HEK293 (cell line): ENCODE measurements around the gene MLKL.

Source experiments
- CTCF ChIA-PET: fragments of 350-600 bp; formaldehyde crosslinking; extraction: SDS; loops from one replicate; lab custom pipeline; 2021; ENCODE audit warnings: antibody characterized with exemption; lab: Yijun Ruan, JAX
- POLR2A ChIA-PET: fragments of 300-600 bp; formaldehyde crosslinking; extraction: SDS; loops from one replicate; lab custom pipeline; 2020; ENCODE audit warnings: antibody characterized with exemption, inconsistent platforms; lab: Yijun Ruan, JAX
- H3K27ac ChIP-seq: fragments of 200-500 bp; sonication (Bioruptor generic); 2 replicates; pipeline ENCODE4 v1.5.1; 2014; ENCODE audit warnings: low read depth, low read length, control low read depth, inconsistent platforms; ENCODE audit errors: extremely low read depth
- H3K36me3 ChIP-seq, 2 experiments: fragments of 200-500 bp in 1 of 2; sonication (Bioruptor generic) in 1 of 2; 1 replicate in 1 of 2; 2 replicates in 1 of 2; pipeline ENCODE4 v1.5.1; 2014 to 2017; ENCODE audit warnings: inconsistent platforms in 2 of 2, low read length in 2 of 2; ENCODE audit not compliant: control insufficient read depth in 2 of 2, insufficient read depth in 1 of 2
- H3K4me1 ChIP-seq: fragments of 200-500 bp; sonication (Bioruptor generic); 2 replicates; pipeline ENCODE4 v1.5.1; 2014; ENCODE audit warnings: mild to moderate bottlenecking, low read length, inconsistent platforms; ENCODE audit not compliant: control insufficient read depth, insufficient read depth
- H3K4me3 ChIP-seq: 2 replicates; pipeline ENCODE4 v1.5.1; 2011; ENCODE audit warnings: low read depth, mild to moderate bottlenecking, control low read depth, low read length, moderate library complexity
- H3K9me3 ChIP-seq: fragments of 200-500 bp; sonication (Bioruptor generic); 2 replicates; pipeline ENCODE4 v1.5.1; 2014; ENCODE audit warnings: low read depth, low read length, inconsistent platforms; ENCODE audit not compliant: control insufficient read depth, insufficient read depth
- GLI2 ChIP-seq: fragments of 450-650 bp; formaldehyde crosslinking; IDR thresholded peaks from 2 replicates; pipeline ENCODE4; 2017; ENCODE audit warnings: missing biosample characterization, missing genetic modification characterization, low read depth, borderline replicate concordance
- HOXA7 ChIP-seq: sonication (generic); formaldehyde crosslinking; IDR thresholded peaks from 2 replicates; pipeline ENCODE4 v1.8.1; 2022; ENCODE audit warnings: missing genetic modification reagents, borderline replicate concordance
- KLF1 ChIP-seq: fragments of 450-650 bp; formaldehyde crosslinking; IDR thresholded peaks from 2 replicates; pipeline ENCODE4 v1.5.1; 2016; ENCODE audit warnings: missing biosample characterization, missing genetic modification characterization
- REPIN1 ChIP-seq: fragments of 450-650 bp; formaldehyde crosslinking; IDR thresholded peaks from 2 replicates; pipeline ENCODE4 v1.5.1; 2017; ENCODE audit warnings: missing biosample characterization, missing genetic modification characterization, low read depth
- ZBTB48 ChIP-seq: fragments of 450-650 bp; formaldehyde crosslinking; IDR thresholded peaks from 2 replicates; pipeline ENCODE4 v1.5.1; 2016; ENCODE audit warnings: missing biosample characterization, missing genetic modification characterization
- ZBTB8A ChIP-seq: fragments of 450-650 bp; formaldehyde crosslinking; IDR thresholded peaks from 2 replicates; pipeline ENCODE4 v1.5.1; 2016; ENCODE audit warnings: missing biosample characterization, missing genetic modification characterization
- ZNF133 ChIP-seq: fragments of 450-650 bp; formaldehyde crosslinking; IDR thresholded peaks from 2 replicates; pipeline ENCODE4 v1.5.1; 2016; ENCODE audit warnings: missing biosample characterization, missing genetic modification characterization
- ZNF138 ChIP-seq: fragments of 450-650 bp; formaldehyde crosslinking; IDR thresholded peaks from 2 replicates; pipeline ENCODE4 v1.5.1; 2016; ENCODE audit warnings: missing biosample characterization, missing genetic modification characterization, borderline replicate concordance
- ZNF157 ChIP-seq: fragments of 450-650 bp; formaldehyde crosslinking; IDR thresholded peaks from 2 replicates; pipeline ENCODE4 v1.5.1; 2016; ENCODE audit warnings: missing biosample characterization, missing genetic modification characterization
- ZNF223 ChIP-seq: fragments of 450-650 bp; formaldehyde crosslinking; IDR thresholded peaks from 2 replicates; pipeline ENCODE4 v1.5.1; 2016; ENCODE audit warnings: missing biosample characterization, missing genetic modification characterization
- ZNF24 ChIP-seq: fragments of 450-650 bp; formaldehyde crosslinking; IDR thresholded peaks from 2 replicates; pipeline ENCODE4 v1.5.1; 2016; ENCODE audit warnings: missing biosample characterization, missing genetic modification characterization
- ZNF266 ChIP-seq: fragments of 450-650 bp; formaldehyde crosslinking; IDR thresholded peaks from 2 replicates; pipeline ENCODE4 v1.5.1; 2016; ENCODE audit warnings: missing biosample characterization, missing genetic modification characterization, low read depth
- ZNF311 ChIP-seq: fragments of 450-650 bp; formaldehyde crosslinking; IDR thresholded peaks from 2 replicates; pipeline ENCODE4 v1.5.1; 2017; ENCODE audit warnings: missing biosample characterization, missing genetic modification characterization, borderline replicate concordance
- ZNF335 ChIP-seq: fragments of 450-650 bp; formaldehyde crosslinking; conservative IDR thresholded peaks from 2 replicates; pipeline ENCODE4 v1.5.1; 2016; ENCODE audit warnings: missing biosample characterization, missing genetic modification characterization
- ZNF366 ChIP-seq: fragments of 450-650 bp; formaldehyde crosslinking; conservative IDR thresholded peaks from 2 replicates; pipeline ENCODE4 v1.5.1; 2016; ENCODE audit warnings: missing biosample characterization, missing genetic modification characterization
- ZNF37A ChIP-seq: fragments of 450-650 bp; IDR thresholded peaks from 2 replicates; pipeline ENCODE4 v1.5.1; 2018; ENCODE audit warnings: missing biosample characterization, missing genetic modification characterization
- ZNF433 ChIP-seq: fragments of 450-650 bp; formaldehyde crosslinking; IDR thresholded peaks from 2 replicates; pipeline ENCODE4 v1.5.1; 2016; ENCODE audit warnings: missing biosample characterization, missing genetic modification characterization, low read depth
- ZNF473 ChIP-seq: fragments of 450-650 bp; formaldehyde crosslinking; IDR thresholded peaks from 2 replicates; pipeline ENCODE4 v1.5.1; 2017; ENCODE audit warnings: missing biosample characterization, missing genetic modification characterization
- ZNF571 ChIP-seq: fragments of 450-650 bp; formaldehyde crosslinking; IDR thresholded peaks from 2 replicates; pipeline ENCODE4 v1.5.0; 2017; ENCODE audit warnings: missing biosample characterization, missing genetic modification characterization
- ZNF623 ChIP-seq: fragments of 450-650 bp; formaldehyde crosslinking; IDR thresholded peaks from 2 replicates; pipeline ENCODE4 v1.5.1; 2016; ENCODE audit warnings: missing biosample characterization, missing genetic modification characterization
- ZNF626 ChIP-seq: fragments of 450-650 bp; sonication (Bioruptor Pico); formaldehyde crosslinking; IDR thresholded peaks from 2 replicates; pipeline ENCODE4 v1.5.1; 2018; ENCODE audit warnings: missing biosample characterization, missing genetic modification characterization, inconsistent platforms
- ZNF670 ChIP-seq: fragments of 450-650 bp; formaldehyde crosslinking; IDR thresholded peaks from 2 replicates; pipeline ENCODE4 v1.5.1; 2016; ENCODE audit warnings: missing biosample characterization, missing genetic modification characterization, low read depth
- ZNF830 ChIP-seq: fragments of 450-650 bp; IDR thresholded peaks from 2 replicates; pipeline ENCODE4 v1.5.0; 2018; ENCODE audit warnings: missing biosample characterization, missing genetic modification characterization, low read depth, mild to moderate bottlenecking, moderate library complexity
- TF ChIP-seq, protein P1 (sequence below): fragments of 450-650 bp; IDR thresholded peaks from 2 replicates; pipeline ENCODE4 v1.5.1; 2018; ENCODE audit warnings: missing biosample characterization, mild to moderate bottlenecking, missing genetic modification characterization
- TF ChIP-seq, protein P2 (sequence below): fragments of 450-650 bp; formaldehyde crosslinking; IDR thresholded peaks from 2 replicates; pipeline ENCODE4 v1.5.1; 2017; ENCODE audit warnings: missing biosample characterization, missing genetic modification characterization
- TF ChIP-seq, protein P3 (sequence below): fragments of 450-650 bp; formaldehyde crosslinking; IDR thresholded peaks from 2 replicates; pipeline ENCODE4 v1.5.1; 2016; ENCODE audit warnings: missing biosample characterization, missing genetic modification characterization
- TF ChIP-seq, protein P4 (sequence below): fragments of 450-650 bp; formaldehyde crosslinking; IDR thresholded peaks from 2 replicates; pipeline ENCODE4 v1.5.1; 2016; ENCODE audit warnings: missing biosample characterization, missing genetic modification characterization

The MLKL gene

DNA sequence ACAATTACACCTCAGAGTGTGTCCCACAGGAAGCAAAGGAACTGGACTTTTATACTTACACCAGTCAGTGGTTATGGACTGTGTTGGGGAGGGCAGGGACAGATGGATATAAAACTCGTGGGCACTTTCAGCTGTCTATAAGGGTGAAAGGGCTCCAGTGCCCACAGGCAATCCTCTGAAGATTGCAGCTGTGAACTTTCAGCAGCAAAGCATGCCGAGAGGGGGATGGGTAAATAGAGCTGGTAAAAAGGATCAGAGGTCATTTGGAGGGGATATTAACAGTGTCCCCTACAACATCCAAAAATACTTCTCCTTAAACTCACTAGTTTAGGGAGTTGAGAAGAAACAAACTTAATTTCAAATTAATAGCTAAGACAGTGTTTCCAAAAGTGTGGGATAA lies 20.7 kb downstream of the MLKL start:
- TF ChIP-seq ZNF133 (tag by site-specific recombination) (no peak), REPIN1 (tag by site-specific recombination) (no peak), ZNF157 (tag by site-specific recombination) (no peak), ZNF311 (tag by site-specific recombination) (no peak), ZNF626 (tag by site-specific recombination) (no peak), ZNF473 (tag by site-specific recombination) (no peak), ZNF623 (tag by site-specific recombination) (no peak), ZNF335 (tag by site-specific recombination) (no peak)
- TF ChIP-seq, protein P1, sequence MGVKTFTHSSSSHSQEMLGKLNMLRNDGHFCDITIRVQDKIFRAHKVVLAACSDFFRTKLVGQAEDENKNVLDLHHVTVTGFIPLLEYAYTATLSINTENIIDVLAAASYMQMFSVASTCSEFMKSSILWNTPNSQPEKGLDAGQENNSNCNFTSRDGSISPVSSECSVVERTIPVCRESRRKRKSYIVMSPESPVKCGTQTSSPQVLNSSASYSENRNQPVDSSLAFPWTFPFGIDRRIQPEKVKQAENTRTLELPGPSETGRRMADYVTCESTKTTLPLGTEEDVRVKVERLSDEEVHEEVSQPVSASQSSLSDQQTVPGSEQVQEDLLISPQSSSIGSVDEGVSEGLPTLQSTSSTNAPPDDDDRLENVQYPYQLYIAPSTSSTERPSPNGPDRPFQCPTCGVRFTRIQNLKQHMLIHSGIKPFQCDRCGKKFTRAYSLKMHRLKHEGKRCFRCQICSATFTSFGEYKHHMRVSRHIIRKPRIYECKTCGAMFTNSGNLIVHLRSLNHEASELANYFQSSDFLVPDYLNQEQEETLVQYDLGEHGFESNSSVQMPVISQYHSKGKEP (tag by site-specific recombination), result no peak
- TF ChIP-seq, protein P2, sequence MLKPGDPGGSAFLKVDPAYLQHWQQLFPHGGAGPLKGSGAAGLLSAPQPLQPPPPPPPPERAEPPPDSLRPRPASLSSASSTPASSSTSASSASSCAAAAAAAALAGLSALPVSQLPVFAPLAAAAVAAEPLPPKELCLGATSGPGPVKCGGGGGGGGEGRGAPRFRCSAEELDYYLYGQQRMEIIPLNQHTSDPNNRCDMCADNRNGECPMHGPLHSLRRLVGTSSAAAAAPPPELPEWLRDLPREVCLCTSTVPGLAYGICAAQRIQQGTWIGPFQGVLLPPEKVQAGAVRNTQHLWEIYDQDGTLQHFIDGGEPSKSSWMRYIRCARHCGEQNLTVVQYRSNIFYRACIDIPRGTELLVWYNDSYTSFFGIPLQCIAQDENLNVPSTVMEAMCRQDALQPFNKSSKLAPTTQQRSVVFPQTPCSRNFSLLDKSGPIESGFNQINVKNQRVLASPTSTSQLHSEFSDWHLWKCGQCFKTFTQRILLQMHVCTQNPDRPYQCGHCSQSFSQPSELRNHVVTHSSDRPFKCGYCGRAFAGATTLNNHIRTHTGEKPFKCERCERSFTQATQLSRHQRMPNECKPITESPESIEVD (tag by site-specific recombination), result no peak
- TF ChIP-seq, protein P3, sequence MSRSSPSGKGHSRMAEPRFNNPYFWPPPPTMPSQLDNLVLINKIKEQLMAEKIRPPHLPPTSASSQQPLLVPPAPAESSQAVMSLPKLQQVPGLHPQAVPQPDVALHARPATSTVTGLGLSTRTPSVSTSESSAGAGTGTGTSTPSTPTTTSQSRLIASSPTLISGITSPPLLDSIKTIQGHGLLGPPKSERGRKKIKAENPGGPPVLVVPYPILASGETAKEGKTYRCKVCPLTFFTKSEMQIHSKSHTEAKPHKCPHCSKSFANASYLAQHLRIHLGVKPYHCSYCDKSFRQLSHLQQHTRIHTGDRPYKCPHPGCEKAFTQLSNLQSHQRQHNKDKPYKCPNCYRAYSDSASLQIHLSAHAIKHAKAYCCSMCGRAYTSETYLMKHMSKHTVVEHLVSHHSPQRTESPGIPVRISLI (tag by site-specific recombination), result no peak
- TF ChIP-seq, all 188 proteins: peak for 0

DNA sequence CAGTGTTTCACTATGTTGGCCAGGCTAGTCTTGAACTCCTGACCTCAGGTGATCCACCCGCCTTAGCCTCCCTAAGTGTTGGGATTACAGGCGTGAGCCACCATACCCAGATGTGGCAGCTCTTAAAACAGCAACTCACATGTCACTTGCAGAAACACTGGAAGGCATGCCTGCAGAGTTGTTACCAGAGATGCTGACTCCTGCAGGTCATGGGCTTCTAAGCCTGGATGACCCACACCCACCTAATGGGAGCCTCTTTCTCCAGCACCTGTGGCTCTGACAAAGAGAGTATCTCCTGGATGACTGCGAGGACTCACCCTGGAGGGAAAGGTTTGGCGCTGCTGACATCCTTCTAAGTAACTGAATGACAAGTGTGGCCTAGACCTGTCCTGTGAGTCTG lies 22.8 kb downstream of the MLKL start:
- H3K4me3 ChIP-seq, result no peak overlapping the region
- TF ChIP-seq ZNF433 (tag by site-specific recombination) (no peak), ZNF223 (no peak), ZNF670 (tag by site-specific recombination) (no peak), ZNF623 (tag by site-specific recombination) (no peak), ZNF266 (tag by site-specific recombination) (no peak), ZNF830 (tag by site-specific recombination) (no peak)
- no peaks in the 10 kb centered on the region for H3K9me3 ChIP-seq
- ChIA-PET CTCF (no interaction called here), POLR2A (no interaction called here)
- H3K36me3 ChIP-seq, result no peaks in the 10 kb centered on the region
- no peaks in the 10 kb centered on the region for H3K4me1 ChIP-seq
- H3K27ac ChIP-seq, result no peak overlapping the region

More for the DNA sequence above, 20.7 kb downstream of the MLKL start:
- POLR2A ChIA-PET, result no interaction called here
- CTCF ChIA-PET, result interaction anchor here (0.7 kb wide), 1 partner anchor 98 kb away, joined by 3 read pairs; no protein-coding TSS in a partner anchor
- Histone ChIP-seq H3K4me3 (no peak overlapping the region), H3K4me1 (no peaks in the 10 kb centered on the region), H3K36me3 (no peaks in the 10 kb centered on the region), H3K9me3 (no peaks in the 10 kb centered on the region), H3K27ac (no peak overlapping the region)

DNA sequence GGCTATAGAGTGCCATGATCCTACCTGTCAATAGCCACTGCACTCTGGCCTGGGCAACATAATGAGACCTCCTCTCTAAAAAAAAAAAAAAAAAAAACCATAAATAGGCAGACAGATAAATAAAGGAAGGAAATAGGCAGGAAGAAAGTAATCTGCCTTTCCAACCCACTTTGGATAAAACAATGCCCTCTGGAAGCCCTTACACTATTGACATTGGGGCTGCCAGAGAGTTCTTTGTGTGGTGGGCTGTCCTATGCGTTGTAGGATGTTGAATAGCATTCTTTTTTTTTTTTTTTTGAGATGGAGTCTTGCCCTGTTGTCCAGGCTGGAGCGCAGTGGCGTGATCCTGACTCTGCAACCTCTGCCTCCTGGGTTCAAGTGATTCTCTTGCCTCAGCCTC lies 26.8 kb downstream of the MLKL start:
- H3K27ac ChIP-seq, result no peak overlapping the region
- no peaks in the 10 kb centered on the region for H3K9me3 ChIP-seq
- CTCF ChIA-PET, result interaction anchor here (0.6 kb wide), 1 partner anchor 199 kb away, joined by 3 read pairs; no protein-coding TSS in a partner anchor
- no peaks in the 10 kb centered on the region for H3K36me3 ChIP-seq
- H3K4me1 ChIP-seq, result no peaks in the 10 kb centered on the region
- no peak for TF ChIP-seq ZBTB8A
- no peak for TF ChIP-seq ZNF571 (tag by site-specific recombination)
- TF ChIP-seq, protein P4, sequence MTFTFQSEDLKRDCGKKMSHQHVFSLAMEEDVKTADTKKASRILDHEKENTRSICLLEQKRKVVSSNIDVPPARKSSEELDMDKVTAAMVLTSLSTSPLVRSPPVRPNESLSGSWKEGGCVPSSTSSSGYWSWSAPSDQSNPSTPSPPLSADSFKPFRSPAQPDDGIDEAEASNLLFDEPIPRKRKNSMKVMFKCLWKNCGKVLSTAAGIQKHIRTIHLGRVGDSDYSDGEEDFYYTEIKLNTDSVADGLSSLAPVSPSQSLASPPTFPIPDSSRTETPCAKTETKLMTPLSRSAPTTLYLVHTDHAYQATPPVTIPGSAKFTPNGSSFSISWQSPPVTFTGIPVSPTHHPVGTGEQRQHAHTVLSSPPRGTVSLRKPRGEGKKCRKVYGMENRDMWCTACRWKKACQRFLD (tag by site-specific recombination), result no peak
- TF ChIP-seq ZNF366 (tag by site-specific recombination), result no peak
- no peak for TF ChIP-seq GLI2 (tag by site-specific recombination)
- no peak for TF ChIP-seq HOXA7 (CRISPR knock-in tag)
- TF ChIP-seq ZNF37A (tag by site-specific recombination), result no peak
- no peak for TF ChIP-seq ZNF24 (tag by site-specific recombination)
- TF ChIP-seq ZBTB48 (tag by site-specific recombination), result no peak
- TF ChIP-seq KLF1, result no peak
- TF ChIP-seq ZNF133 (tag by site-specific recombination), result no peak
- TF ChIP-seq ZNF138 (tag by site-specific recombination), result no peak
- H3K4me3 ChIP-seq, result no peak overlapping the region
- POLR2A ChIA-PET, result no interaction called here
